KG1 (cell line): Measurements from ENCODE around the gene VAC14.
A peak's percentile ranks its signal among the peaks of the same experiment; 100 is the strongest.
"Not testable (repeated sequence)": the region's sequence is repeated elsewhere in the genome, so short reads cannot be mapped to it uniquely, and the experiment has no call there.

Experiments
- DNase-seq: peaks from one replicate; lab custom pipeline; 2025; lab: John Stamatoyannopoulos, UW

The VAC14 gene

GRCh38 chr16:70660672-70661350 is 140.1 kb downstream of the VAC14 start:
- DNase-seq: no peak

DNA sequence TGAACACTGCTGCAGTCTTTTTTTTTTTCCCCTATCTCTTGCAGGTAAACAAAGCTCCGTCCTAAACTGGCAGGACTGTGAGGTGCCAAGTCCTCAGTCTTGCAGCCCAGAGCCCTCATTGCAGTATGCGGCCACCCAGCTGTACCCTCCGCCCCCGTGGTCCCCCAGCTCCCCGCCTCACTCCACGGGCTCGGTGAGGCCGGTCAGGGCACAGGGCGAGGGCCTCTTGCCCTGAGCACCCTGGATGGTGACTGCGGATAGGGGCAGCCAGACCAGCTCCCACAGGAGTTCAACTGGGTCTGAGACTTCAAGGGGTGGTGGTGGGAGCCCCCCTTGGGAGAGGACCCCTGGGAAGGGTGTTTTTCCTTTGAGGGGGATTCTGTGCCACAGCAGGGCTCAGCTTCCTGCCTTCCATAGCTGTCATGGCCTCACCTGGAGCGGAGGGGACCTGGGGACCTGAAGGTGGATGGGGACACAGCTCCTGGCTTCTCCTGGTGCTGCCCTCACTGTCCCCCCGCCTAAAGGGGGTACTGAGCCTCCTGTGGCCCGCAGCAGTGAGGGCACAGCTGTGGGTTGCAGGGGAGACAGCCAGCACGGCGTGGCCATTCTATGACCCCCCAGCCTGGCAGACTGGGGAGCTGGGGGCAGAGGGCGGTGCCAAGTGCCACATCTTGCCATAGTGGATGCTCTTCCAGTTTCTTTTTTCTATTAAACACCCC is 140.8 kb downstream of the VAC14 start:
- DNase-seq: no peak

DNA sequence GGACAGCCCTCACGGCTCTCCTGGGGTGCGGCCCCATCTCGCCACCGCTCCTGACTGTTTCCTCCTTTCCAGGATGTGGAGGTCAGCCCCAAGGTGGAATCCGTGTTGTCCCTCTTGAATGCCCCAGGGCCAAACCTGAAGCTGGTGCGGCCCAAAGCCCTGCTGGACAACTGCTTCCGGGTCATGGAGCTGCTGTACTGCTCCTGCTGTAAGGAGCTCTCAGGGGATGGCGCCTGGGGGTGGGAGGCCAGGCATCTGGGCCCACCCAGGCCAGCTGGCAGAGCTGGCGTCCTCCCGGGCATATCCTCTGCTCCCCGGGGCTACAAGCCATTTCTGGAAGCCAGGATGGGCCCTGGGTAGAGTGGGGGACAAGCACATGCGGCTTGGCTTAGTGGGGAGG is 141.4 kb downstream of the VAC14 start:
- DNase-seq: no peak

DNA sequence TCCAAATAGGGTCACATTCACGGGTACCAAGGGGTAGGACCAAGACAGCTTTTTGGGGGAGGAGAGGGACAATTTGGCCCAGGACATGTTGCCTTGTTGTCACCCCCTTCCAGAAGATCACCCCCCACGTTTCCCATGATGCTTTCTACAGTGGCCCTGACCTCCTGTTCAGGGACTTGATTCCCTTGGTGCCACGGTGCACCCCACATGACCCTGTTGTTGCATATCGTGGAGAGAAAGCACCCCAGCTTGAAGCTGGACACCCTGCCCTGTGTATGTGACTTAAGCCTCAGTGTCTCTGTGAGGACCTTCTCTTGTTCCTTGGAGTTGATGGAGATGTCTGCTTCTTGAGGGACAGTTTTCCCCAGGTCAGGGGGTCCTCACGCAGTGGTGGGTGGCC is 142.0 kb downstream of the VAC14 start:
- DNase-seq: no peak

DNA sequence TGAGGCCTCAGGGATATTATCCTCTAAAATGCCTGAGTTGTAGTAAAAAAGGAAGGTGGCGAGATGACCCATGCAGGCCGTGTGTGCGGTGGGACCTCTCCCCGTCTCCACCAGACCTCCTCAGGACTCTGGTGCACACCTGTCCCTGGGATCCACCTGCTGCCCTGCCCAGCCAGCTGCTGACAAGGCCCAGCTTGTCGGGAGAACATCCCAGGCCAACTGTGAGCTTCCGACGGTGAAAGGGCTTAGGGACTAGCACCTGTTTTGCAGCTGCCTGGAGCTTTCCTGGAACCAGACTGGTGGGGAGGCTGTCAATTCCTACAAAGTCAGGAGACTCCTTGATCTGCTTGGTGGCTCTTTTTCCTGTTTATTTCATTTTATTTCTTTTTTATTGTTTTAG is 143.0 kb downstream of the VAC14 start:
- DNase-seq: no peak

DNA sequence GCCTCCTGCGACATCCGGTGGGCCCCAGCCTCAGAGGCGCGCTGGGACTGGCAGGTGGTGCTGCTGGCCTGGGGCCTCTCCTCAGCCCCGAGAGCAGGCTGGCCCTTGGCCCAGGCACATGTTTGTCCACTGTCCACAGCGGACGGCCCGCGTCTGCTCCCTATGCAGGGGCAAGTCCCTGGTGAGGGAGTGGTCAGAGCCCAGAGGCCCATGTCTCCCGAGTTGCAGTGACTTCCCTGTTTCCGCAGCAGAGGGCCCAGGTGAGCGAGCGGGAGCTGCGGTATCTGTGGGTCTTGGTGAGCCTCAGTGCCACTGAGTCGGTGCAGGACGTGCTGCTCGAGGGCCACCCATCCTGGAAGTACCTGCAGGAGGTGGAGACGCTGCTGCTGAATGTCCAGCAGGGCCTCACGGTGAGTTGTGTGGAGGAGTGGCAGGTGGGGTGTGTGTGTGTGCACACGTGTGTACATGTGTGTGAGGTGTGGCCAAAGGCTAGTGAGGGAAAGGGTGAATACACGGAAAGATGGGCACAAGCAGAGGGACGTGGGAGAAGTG is 144.2 kb downstream of the VAC14 start:
- DNase-seq: no peak

- DNase-seq: no peak
These were observed 144.8 kb downstream of the VAC14 start for GRCh38 chr16:70656065-70656711.

GRCh38 chr16:70653809-70654771 is 146.9 kb downstream of the VAC14 start:
- DNase-seq: peak; percentile 82

DNA sequence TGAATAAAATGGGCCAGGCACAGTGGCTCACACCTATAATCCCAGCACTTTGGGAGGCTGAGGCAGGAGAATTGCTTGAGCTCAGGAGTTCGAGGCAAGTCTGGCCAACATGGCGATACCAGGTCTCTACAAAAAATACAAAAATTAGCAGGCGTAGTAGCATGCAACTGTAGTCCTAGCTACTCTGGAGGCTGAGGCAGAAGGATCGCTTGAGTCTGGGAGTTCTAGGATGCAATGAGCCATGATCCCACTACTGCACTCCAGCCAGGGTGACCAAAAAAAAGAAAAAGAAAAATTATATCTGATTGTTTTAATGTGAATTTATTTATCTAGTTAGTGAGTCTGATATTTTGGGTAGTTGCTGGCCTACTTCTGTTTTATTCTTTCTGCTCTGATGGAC is 147.6 kb downstream of the VAC14 start:
- DNase-seq: no peak

- no peak for DNase-seq
These were observed 148.6 kb downstream of the VAC14 start for GRCh38 chr16:70652322-70652721.

GRCh38 chr16:70651524-70651923 is 149.4 kb downstream of the VAC14 start:
- DNase-seq: no peak

DNA sequence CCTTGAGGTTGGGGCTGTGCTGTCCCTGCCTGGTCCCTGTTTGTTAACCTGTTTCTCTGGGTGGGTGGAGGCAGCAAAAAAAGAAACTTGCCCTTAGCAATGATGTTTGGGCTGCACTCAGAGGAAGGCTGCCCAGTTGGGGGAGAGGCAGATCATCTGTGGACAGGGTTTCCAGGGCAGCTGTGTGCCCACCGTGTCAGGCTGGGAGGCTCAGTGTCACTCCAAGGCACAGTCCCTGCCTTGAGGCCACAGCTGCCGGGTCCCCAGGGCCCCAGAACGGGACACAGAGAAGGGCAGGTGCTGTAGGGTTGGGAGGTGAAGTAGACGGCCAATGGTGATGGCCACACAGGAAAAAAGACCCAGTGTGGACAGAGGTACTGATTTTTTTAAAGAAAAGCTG is 150.7 kb downstream of the VAC14 start:
- DNase-seq: no peak

- DNase-seq: no peak
These were observed 151.7 kb downstream of the VAC14 start for GRCh38 chr16:70649300-70649699.

- no peak for DNase-seq
These were observed 152.4 kb downstream of the VAC14 start for GRCh38 chr16:70648606-70649005.

DNA sequence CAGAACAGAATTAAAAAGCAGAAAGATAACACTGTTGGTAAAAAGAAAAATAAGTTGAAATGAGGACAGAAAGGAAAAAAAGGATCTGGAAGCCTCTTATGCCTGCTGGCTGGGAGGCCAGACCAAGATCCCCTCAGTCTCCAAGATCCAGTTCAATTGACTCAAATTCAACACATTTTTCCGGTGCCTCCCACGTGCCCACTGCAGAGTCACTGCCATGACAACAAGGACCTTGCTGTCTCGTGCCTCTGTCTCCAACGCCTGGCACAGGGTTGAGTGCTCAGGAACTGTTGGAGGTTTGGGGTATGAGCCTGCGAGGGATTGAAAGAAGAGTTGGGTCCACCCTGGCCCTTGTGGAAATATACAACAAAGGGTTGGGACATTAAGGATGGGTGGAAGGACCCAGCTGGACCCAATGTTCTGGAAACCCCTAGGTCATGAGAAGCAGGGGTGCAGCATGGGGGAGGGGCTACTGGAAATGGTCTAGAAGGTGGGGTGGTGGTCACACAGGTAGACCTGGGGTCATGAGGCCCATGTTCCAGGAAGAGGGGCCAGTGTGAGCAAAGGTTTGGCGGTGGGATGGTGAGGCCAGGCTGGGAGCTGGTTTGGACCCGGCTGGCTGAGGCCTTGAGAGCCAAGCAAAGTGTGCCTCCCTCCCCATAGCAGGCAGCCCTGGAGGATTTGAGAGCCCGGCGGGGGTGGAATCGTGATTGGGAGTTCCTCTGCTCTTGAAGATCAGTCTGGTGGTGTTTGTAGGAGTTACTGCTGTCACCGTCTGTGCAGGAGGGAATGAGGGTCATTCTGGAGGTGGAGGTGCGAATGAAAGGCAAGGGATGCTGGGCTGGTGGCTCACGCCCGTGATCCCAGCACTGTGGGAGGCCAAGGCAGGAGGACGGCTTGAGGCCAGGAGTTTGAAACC is 153.3 kb downstream of the VAC14 start:
- DNase-seq: no peak

DNA sequence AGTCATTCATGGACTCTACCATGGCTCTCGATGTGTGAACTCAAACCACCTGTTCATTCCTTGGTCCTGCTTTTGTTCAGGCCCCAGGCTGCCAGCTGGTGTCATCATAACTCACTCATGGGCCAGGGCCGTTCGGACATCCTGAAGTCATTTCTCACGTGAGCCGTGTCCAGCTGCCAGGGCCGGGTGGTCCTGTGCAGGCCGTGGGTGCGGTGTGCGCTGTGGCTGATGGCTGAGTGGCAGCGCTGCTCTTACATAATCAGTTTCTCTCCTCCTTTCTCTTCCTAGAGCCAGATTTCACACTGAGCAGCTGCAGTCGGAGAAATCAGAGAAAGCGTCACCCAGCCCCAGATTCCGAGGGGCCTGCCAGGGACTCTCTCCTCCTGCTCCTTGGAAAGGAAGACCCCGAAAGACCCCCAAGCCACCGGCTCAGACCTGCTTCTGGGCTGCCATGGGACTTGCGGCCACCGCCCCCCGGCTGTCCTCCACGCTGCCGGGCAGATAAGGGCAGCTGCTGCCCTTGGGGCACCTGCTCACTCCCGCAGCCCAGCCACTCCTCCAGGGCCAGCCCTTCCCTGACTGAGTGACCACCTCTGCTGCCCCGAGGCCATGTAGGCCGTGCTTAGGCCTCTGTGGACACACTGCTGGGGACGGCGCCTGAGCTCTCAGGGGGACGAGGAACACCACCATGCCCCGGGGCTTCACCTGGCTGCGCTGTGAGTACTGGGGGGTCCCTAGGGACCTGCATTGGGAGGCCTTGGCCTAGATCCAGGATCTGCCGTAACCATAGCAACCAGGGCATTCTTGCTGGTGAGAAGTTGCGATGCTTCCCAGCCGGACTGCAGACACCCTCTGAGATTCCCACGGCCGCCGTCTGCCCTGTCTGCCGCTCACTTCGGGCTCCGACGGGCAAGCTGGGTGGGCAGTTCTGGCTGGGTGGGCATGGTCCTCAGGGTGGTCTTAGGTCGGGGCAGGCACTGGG is 154.4 kb downstream of the VAC14 start, which contains the start of gene IL34:
Gene IL34, plus strand, starts transcription at position 300 of the 982 bp plus-strand sequence. Its CDS starts 389 bp downstream, at position 689.
- DNase-seq: no peak

- no peak for DNase-seq
These were observed 156.0 kb downstream of the VAC14 start for GRCh38 chr16:70644763-70645597.

- not testable (repeated sequence) for DNase-seq
These were observed 157.7 kb downstream of the VAC14 start for GRCh38 chr16:70643264-70643663.
